GM18951 (cell line): ENCODE measurements around the gene MYCN.

Experiments
- POLR2A ChIP-seq: IDR thresholded peaks from 4 replicates; pipeline ENCODE4 v1.6.1; 2011; ENCODE audit warnings: mild to moderate bottlenecking; ENCODE audit not compliant: insufficient read length, insufficient read depth; ENCODE audit errors: extremely low read depth
- in situ Hi-C: fragments of 300-500 bp; cut with MboI; formaldehyde crosslinking; loops from one replicate; pipeline ENCODE4 v1.12.0; 2022; ENCODE audit warnings: low sequenced_read_pairs, mixed read lengths, inconsistent platforms; ENCODE audit not compliant: unreplicated experiment

The MYCN gene

DNA sequence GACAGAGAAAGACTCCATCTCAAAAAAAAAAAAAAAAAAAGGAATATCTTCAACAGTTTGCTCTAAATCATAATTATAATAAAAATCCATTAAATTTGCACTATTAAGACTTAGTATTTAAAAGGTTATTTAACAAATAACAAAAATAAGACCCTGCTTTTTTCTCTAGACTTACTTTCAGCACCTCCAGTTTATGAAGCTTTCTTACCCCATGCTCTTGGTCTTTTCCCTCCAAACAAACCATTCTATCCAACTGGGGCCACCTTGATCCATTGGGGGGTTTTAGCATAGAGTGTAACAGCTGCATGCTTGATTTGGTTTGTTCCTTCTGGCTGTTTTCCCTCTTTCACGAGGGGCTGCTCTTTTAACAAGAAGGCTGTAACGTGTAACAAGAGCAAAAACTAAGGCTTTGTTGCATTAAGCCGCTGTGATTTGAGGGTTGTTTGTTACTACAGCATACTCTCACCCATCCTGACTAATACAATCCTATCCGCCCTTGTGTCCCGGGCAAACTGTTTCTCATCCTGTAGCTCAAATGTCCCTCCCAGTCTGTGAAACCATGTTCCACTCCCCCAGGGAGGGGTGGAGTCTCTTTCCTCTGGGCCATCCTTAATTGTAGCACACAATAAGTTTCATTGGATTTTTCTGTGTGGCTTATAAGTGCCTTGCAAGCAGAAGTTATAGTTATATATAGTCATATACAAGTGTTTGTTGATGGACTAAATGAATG is 9.6 kb upstream of the MYCN start:
- in situ Hi-C loops = loop anchor here (25.0 kb wide), 1 partner anchor 357 kb away; no protein-coding TSS in a partner anchor
- no peak for TF ChIP-seq POLR2A

DNA sequence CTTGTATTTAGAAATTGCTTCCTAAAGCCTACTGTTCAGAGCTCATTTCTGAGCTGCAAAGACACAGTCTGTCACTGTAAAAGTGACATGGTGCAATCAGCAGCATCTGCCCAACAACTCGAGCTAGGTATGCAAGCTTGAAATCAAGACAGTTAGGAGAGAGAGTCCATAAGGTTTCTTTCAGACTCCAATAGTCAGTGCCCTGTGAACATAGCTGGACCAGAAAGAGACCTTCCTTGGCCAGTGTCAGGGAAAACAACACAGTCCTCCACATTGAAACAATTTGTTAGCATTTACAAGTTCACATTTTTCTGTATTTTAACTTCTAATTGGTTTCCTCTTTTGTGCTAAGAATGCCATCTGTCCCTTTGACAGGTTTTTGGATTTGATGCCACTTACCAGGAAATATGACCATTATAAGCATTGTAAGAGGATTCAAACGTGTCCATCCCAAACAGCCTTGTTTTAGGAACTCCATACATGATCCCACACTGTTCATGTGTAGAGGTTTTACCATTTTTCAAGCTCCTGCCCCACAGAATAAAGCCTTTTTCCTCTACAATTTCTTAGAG is 8.9 kb upstream of the MYCN start:
- in situ Hi-C loops = loop anchor here (25.0 kb wide), 1 partner anchor 356 kb away; no protein-coding TSS in a partner anchor
- no peak for TF ChIP-seq POLR2A

DNA sequence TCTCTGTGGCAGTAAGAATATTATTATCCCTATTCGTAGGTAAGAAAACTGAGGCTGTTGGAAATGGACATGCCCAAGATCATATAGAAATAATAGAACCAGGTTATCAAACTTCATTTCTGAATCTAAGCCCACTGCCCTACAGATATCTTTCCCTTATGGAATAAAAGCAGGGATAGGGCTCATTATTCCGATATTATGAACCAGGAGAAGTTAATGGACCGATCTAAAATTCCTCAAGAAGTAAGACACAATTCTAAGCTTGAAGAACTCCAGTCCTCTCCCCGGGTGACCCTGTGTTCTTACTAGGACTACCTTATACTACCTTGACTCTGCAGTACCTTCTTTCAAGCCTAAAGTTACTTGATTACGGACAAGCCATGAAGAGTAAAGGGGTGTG is 8.4 kb upstream of the MYCN start:
- in situ Hi-C loops = loop anchor here (25.0 kb wide), 1 partner anchor 355 kb away; no protein-coding TSS in a partner anchor
- TF ChIP-seq POLR2A = no peak

DNA sequence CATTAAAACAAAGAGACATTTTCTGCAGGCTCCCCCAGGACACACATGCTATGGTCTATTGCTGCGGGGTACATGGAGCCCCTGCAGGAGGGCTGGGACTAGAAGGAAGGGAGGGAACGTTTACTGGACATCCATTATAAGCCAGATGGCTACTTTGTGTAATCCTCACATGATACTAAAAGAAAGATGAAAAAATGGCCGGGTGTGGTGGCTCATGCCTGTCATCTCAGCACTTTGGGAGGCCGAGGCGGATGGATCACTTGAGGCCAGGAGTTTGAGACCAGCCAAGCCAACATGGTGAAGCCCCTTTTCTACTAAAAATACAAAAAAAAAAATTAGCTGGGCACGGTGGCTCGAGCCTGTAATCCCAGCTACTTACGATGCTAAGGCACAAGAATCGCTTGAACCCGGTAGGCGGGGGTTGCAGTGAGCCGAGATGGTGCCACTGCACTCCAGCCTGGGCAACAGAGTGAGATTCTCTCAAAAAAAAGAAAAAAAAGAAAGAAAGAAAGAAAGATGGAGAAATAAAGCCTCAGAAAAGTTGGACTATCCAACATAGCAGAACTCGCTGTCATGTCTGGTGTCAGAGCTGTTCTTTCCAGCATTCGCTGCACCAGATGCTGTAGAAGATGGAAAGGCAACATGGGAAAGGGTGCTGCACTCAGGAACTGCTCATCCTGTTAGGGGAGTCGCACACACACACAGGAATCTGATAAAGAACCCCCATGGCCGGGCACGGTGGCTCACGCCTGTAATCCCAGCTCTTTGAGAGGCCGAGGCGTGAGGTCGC is 7.8 kb upstream of the MYCN start:
- in situ Hi-C loops = loop anchor here (25.0 kb wide), 1 partner anchor 355 kb away; no protein-coding TSS in a partner anchor
- no peak for TF ChIP-seq POLR2A

DNA sequence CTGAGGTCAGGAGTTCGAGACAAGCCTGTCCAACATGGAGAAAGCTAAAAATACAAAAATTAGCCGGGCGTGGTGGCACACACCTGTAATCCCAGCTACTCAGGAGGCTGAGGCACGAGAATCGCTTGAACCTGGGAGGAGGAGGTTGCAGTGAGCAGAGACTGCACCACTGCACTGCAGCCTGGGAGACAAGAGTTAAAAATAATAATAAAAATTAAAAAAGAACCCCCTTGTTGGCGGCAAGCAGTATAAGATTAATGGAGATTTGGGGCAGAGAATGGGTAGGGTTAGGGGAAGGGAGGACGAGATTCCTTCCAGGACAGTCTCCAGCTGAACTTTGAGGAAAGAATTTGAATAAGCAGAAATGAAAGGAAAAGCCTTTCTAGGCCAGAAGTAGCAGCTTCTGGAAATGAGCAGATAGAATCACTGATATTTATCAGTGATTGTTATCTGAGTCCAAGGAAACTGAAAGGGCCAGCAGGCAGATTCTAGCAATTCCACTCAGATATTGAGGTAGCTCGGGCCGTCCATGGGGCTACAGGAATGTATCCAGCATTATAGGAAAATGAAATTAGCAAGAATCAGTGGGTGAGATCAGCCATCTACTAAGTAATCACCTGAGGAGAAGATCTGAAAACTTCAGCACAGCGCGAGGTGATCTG is 7.0 kb upstream of the MYCN start:
- in situ Hi-C loops = loop anchor here (25.0 kb wide), 1 partner anchor 354 kb away; no protein-coding TSS in a partner anchor
- TF ChIP-seq POLR2A = no peak

DNA sequence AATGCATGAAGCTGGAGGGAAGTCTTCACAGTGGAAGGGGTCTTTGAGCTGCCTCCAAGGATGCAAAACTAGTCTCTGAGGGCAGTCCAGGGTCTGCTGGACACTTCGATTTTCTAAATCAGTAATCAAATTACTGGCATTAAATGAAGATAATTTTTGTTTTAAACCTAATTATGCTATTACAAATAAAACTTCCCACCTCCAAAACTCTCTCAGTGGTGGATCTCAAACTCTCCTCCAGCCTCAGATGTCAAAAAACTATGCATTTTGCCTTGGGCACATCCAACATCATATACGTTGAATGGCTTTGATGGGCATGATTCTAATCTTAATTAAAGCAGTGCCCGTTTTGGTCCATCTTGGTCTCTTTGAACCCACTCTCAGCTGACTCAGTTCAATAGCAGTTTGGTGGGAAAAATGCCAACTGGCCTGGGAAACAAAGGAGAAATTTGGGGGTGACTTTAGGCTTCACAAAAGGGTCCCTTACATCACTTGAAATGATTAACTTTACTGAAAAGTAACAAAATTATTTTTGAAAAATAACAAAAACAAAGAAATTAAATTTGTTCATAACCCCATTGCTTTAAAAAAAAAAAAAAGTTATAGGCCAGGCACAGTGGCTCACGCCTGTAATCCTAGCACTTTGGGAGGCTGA is 5.9 kb upstream of the MYCN start:
- in situ Hi-C loops = loop anchor here (25.0 kb wide), 1 partner anchor 353 kb away; no protein-coding TSS in a partner anchor
- TF ChIP-seq POLR2A = no peak

DNA sequence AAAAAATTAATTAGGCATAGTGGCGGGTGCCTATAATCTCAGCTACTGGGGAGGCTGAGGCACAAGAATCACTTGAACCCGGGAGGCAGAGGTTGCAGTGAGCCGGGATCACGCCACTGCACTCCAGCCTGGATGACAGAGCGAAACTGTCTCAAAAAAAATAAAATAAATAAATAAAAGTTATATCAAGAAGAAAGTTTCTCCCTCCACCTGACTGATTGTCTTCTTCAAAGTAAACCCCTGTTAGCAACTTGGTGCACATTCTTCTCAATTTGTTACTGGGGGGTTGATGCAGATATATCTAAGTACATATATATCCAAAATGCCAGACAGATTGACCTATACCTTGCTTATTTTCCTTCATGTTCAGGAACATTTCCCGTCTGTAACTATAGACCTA is 5.2 kb upstream of the MYCN start:
- in situ Hi-C loops = loop anchor here (25.0 kb wide), 1 partner anchor 352 kb away; no protein-coding TSS in a partner anchor
- TF ChIP-seq POLR2A = no peak

DNA sequence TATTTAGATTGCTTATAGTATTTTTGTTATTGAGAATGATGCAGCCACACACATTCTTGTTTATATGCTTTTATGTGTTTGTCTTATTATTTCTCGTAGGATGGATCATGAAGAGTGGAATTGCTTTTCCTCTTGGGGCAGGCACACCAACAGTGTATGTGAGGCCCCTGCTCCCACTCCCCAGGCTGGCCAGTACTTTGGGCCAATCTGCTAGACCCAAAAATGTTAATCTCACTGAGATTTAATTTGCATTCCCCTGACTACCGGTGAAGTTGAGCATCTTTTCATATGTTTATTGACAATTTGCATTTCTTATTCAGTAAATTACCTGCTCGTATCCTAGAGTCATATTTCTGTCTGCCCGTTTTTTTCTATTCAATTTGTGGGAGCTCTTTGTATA is 4.7 kb upstream of the MYCN start:
- in situ Hi-C loops = loop anchor here (25.0 kb wide), 1 partner anchor 352 kb away; no protein-coding TSS in a partner anchor
- no peak for TF ChIP-seq POLR2A

DNA sequence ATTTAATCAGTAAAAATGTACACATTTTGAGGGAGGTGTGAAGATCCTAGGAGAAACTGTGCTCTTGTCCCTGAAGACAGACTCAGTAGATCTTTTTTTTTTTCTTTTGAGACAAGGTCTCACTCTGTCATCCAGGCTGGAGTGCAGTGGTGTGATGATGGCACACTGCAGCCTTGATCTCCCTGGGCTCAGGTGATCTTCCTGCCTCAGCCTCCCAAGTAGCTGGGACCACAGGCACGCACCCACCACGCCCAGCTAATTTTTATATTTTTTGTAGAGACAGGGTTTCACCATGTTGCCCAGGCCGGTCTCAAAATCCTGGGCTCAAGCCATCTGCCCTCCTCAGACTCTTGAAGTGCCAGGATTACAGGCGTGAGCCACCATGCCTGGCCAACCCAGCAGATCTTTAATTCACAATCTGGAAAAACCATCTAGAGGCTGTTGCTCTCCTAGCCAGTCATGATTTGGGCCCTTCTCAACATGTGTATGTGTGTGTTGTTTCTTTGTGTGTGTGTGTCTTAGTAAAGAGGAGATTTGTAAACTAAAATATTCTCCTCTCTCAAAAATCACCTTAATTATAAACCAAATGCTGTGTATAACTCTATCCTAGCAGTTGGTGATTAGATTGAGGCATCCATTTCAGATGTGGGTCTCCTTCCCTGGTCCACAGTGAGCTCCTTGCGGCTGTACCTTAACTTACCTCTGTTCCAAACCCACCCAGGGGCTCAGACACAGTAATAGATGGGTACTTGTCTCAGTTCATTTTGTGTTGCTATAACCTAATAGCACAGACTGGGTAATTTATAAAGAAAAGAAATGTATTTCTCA is 3.9 kb upstream of the MYCN start:
- no peak for TF ChIP-seq POLR2A
- in situ Hi-C loops = loop anchor here (25.0 kb wide), 1 partner anchor 351 kb away; no protein-coding TSS in a partner anchor

DNA sequence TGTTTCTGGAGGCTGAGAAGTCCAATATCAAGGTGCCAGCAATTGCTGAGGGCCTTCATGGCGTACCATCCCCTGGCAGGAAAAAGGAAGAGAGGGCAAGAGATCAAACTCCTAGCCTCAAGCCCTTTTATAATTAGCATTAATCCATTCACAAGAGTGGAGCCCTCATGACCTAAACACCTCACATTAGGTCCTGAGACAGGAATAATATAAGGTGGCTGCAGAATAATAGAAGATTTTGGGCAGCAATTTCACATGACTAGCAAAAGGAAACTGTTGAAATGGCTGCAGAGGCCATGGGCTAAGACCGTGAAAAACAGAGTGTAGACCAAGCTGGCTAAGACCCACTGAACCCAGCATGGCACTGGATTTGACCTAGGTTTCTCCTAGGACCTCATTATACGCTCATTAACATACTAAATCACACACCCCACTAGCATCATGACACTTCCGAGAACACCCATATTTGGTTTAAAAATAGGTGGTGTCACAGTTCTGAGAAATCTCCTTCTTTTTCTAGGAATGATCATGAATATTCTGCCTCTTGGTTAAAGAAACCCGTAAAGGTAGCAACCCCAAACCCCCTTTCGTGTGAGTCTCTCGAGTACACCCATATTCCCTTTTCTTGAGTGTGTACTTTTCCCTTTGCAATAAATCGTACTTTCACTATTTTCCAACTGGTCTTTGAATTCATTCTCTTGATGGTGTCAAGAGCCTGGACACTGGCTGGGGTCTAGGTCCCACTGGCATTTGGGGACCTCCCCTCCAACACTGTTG is 3.1 kb upstream of the MYCN start:
- no peak for TF ChIP-seq POLR2A
- in situ Hi-C loops = loop anchor here (25.0 kb wide), 1 partner anchor 350 kb away; no protein-coding TSS in a partner anchor
